IMR-90 (cell line): ENCODE data around the gene MYBPHL. TPM values are rescaled to one million over a fixed set of nuclear protein-coding genes. Genes with fewer than 3 reads are reported as not detected.
A peak's percentile ranks its signal among the peaks of the same experiment; 100 is the strongest.

Source experiments
- ATAC-seq: fragments of 200-7000 bp; cut with Tn5 transposase; 2 replicates; pipeline ENCODE4 v1.9.1; 2020; ENCODE audit warnings: low read depth, mild to moderate bottlenecking, moderate library complexity
- BruUV-seq: library from RNA; stranded (reverse); fragments of 400-500 nt; replicated peaks from 2 replicates; lab custom pipeline; 2021; lab: Mats Ljungman, UMichigan
- CTCF ChIA-PET: fragments of 300-600 bp; formaldehyde crosslinking; extraction: SDS; loops from one replicate; lab custom pipeline; 2021; ENCODE audit warnings: antibody characterized with exemption; lab: Yijun Ruan, JAX
- POLR2A ChIA-PET: fragments of 300-600 bp; sonication (Branson Sonifier 250); formaldehyde crosslinking; loops from one replicate; lab custom pipeline; 2022; ENCODE audit warnings: antibody characterized with exemption; ENCODE audit not compliant: unreplicated experiment; lab: Charles Lee
- DNase-seq: peaks from one replicate; pipeline ENCODE4 v3.0.0; 2013
- H2AFZ ChIP-seq: replicated peaks from 2 replicates; pipeline ENCODE3; 2013; ENCODE audit warnings: low read length, mild to moderate bottlenecking; ENCODE audit not compliant: poor library complexity
- H2AK5ac ChIP-seq: 2 replicates; pipeline ENCODE4 v1.6.1; 2013; ENCODE audit warnings: low read depth, low read length, inconsistent platforms
- H2AK9ac ChIP-seq: replicated peaks from 2 replicates; pipeline ENCODE3; 2013; ENCODE audit warnings: mild to moderate bottlenecking, low read depth, low read length, moderate library complexity; ENCODE audit not compliant: poor library complexity
- H2BK120ac ChIP-seq: 2 replicates; pipeline ENCODE4 v1.6.1; 2013; ENCODE audit warnings: low read depth, low read length, inconsistent platforms
- H2BK15ac ChIP-seq: 3 replicates; pipeline ENCODE4 v1.6.1; 2013; ENCODE audit warnings: low read depth, low read length, inconsistent platforms
- H2BK20ac ChIP-seq: 2 replicates; pipeline ENCODE4 v1.6.1; 2013; ENCODE audit warnings: low read depth, mild to moderate bottlenecking, inconsistent platforms, low read length, moderate library complexity
- H2BK5ac ChIP-seq: 2 replicates; pipeline ENCODE4 v1.6.1; 2013; ENCODE audit warnings: mild to moderate bottlenecking, low read depth, low read length, inconsistent platforms; ENCODE audit not compliant: poor library complexity, severe bottlenecking
- H3K14ac ChIP-seq: replicated peaks from 2 replicates; pipeline ENCODE4 v1.6.1; 2013; ENCODE audit warnings: low read depth, low read length, inconsistent platforms
- H3K18ac ChIP-seq: 2 replicates; pipeline ENCODE4 v1.6.1; 2013; ENCODE audit warnings: low read depth, low read length, control low read depth
- H3K23ac ChIP-seq: 2 replicates; pipeline ENCODE4 v1.6.1; 2013; ENCODE audit warnings: low read depth, low read length, inconsistent platforms
- H3K27ac ChIP-seq: 2 replicates; pipeline ENCODE4 v1.5.1; 2013; ENCODE audit warnings: mild to moderate bottlenecking, control low read depth, low read length; ENCODE audit not compliant: insufficient read depth
- H3K27me3 ChIP-seq: 2 replicates; pipeline ENCODE4 v1.6.1; 2013; ENCODE audit warnings: low read length; ENCODE audit not compliant: control insufficient read depth, insufficient read depth
- H3K36me3 ChIP-seq: 2 replicates; pipeline ENCODE4 v1.6.1; 2013; ENCODE audit warnings: low read length, mixed read lengths; ENCODE audit not compliant: control insufficient read depth, insufficient read depth
- H3K4ac ChIP-seq: 2 replicates; pipeline ENCODE4 v1.6.1; 2013; ENCODE audit warnings: low read depth, low read length, inconsistent platforms
- H3K4me1 ChIP-seq: 2 replicates; pipeline ENCODE4 v1.6.1; 2013; ENCODE audit warnings: low read length, mixed read lengths; ENCODE audit not compliant: control insufficient read depth, insufficient read depth
- H3K4me2 ChIP-seq: 2 replicates; pipeline ENCODE4 v1.6.1; 2013; ENCODE audit warnings: low read depth, mild to moderate bottlenecking, control low read depth, low read length, moderate library complexity
- H3K4me3 ChIP-seq: 2 replicates; pipeline ENCODE4 v1.5.1; 2013; ENCODE audit warnings: low read depth, mild to moderate bottlenecking, control low read depth, low read length, moderate library complexity; ENCODE audit not compliant: insufficient read depth
- H3K56ac ChIP-seq: 2 replicates; pipeline ENCODE4 v1.6.1; 2013; ENCODE audit warnings: low read length, inconsistent platforms; ENCODE audit not compliant: insufficient read depth; ENCODE audit errors: extremely low read depth
- H3K79me1 ChIP-seq, 2 experiments: 2 replicates each; pipeline ENCODE4 v1.6.1; 2013; ENCODE audit warnings: low read length in 2 of 2, inconsistent platforms in 1 of 2, low read depth in 1 of 2
- H3K9ac ChIP-seq: 2 replicates; pipeline ENCODE4 v1.6.1; 2013; ENCODE audit warnings: low read depth, low read length, control low read depth
- H3K9me1 ChIP-seq: 2 replicates; pipeline ENCODE4 v1.6.1; 2013; ENCODE audit warnings: low read length, inconsistent platforms; ENCODE audit not compliant: insufficient read depth
- H3K9me3 ChIP-seq: 2 replicates; pipeline ENCODE4 v1.6.1; 2013; ENCODE audit warnings: low read length; ENCODE audit not compliant: control insufficient read depth, insufficient read depth
- H4K20me1 ChIP-seq: 2 replicates; pipeline ENCODE4 v1.6.1; 2013; ENCODE audit warnings: low read length, inconsistent platforms; ENCODE audit not compliant: insufficient read depth
- H4K5ac ChIP-seq: 2 replicates; pipeline ENCODE4 v1.6.1; 2013; ENCODE audit warnings: mild to moderate bottlenecking, low read depth, low read length, control low read depth
- H4K8ac ChIP-seq, 2 experiments: 2 replicates each; pipeline ENCODE4 v1.6.1; 2013; ENCODE audit warnings: low read depth in 2 of 2, low read length in 2 of 2, control low read depth in 1 of 2, inconsistent platforms in 1 of 2
- H4K91ac ChIP-seq: 2 replicates; pipeline ENCODE4 v1.6.1; 2013; ENCODE audit warnings: low read depth, low read length, inconsistent platforms; ENCODE audit not compliant: insufficient read depth
- MAFK ChIP-seq: IDR thresholded peaks from 2 replicates; pipeline ENCODE4 v1.6.1; 2012; ENCODE audit warnings: low read depth, low read length, improper control_type of control experiment
- MAZ ChIP-seq: IDR thresholded peaks from 2 replicates; pipeline ENCODE4 v1.6.1; 2012; ENCODE audit warnings: low read depth, mild to moderate bottlenecking, low read length, improper control_type of control experiment, moderate library complexity, borderline replicate concordance
- RFX5 ChIP-seq: IDR thresholded peaks from 2 replicates; pipeline ENCODE4 v1.8.0; 2012; ENCODE audit warnings: low read depth, mild to moderate bottlenecking, low read length, moderate library complexity
- USF2 ChIP-seq: fragments of 150-350 bp; IDR thresholded peaks from 2 replicates; pipeline ENCODE4 v1.6.1; 2017; ENCODE audit warnings: mild to moderate bottlenecking, antibody characterized with exemption, low read length, low read depth
- WGBS, 2 experiments: methylation state at CpG; one replicate each; pipeline versions ENCODE4 v1.1.5 to v1.1.7; 2013; ENCODE audit warnings: missing lambda C conversion rate in 2 of 2; ENCODE audit not compliant: insufficient read length in 1 of 2; ENCODE audit errors: extremely low coverage in 2 of 2; 5-methylcytosine and 5-hydroxymethylcytosine counted together
- dilution Hi-C: fragments of 300-500 bp; cut with HindIII; formaldehyde crosslinking; loops from one replicate; pipeline ENCODE4 v1.14.3; 2018; ENCODE audit warnings: low sequenced_read_pairs; ENCODE audit not compliant: unreplicated experiment
- in situ Hi-C: fragments of 300-500 bp; cut with MboI; formaldehyde crosslinking; loops from 3 replicates; pipeline ENCODE4 v1.14.3; 2019; ENCODE audit warnings: low sequenced_read_pairs, inconsistent platforms, mixed read lengths
- intact Hi-C: fragments of 100-400 bp; cut with micrococcal nuclease; formaldehyde crosslinking; loops from 2 replicates; pipeline ENCODE4 v1.10.0; 2022
- polyA plus RNA-seq, 3 experiments: library from polyadenylated mRNA; depleted of rRNA; stranded (reverse); fragments of >200 nt; gene quantifications; 2 replicates each; pipeline ENCODE4 v1.2.3, GENCODE V29; 2012; ENCODE audit warnings: low replicate concordance in 1 of 3
- total RNA-seq: library from RNA; depleted of rRNA; stranded (reverse); fragments of >200 nt; gene quantifications from 2 replicates; pipeline ENCODE4 v1.2.3, GENCODE V29; 2012

Gene MYBPHL
- total and polyA plus RNA-seq, 2 of the 4 experiments (the other 2 are of a cell fraction) = 0.07 TPM; not detected in 1

GRCh38 chr1:109301874-109302273 lies 4.9 kb downstream of the MYBPHL start:
- POLR2A ChIA-PET = no interaction called here
- no peak overlapping the region for H3K23ac ChIP-seq
- peaks cover 0 to 11% of the 10 kb centered on the region in 2 experiments; a peak in 1 of 4 replicates for H3K79me1 ChIP-seq
- ATAC-seq (no peak), DNase-seq (no peak)
- CTCF ChIA-PET = no interaction called here
- no peaks in the 10 kb centered on the region for H3K36me3 ChIP-seq
- H3K14ac ChIP-seq = peak overlapping the region; percentile 3; the same call in 1 of the 2 replicates
- no peak overlapping the region for H2AK9ac ChIP-seq
- H4K8ac ChIP-seq = no peak overlapping the region
- no peak overlapping the region for H3K4me3 ChIP-seq
- no peaks in the 10 kb centered on the region for H3K9me3 ChIP-seq
- H3K4me2 ChIP-seq = no peak overlapping the region
- H3K4me1 ChIP-seq = peaks cover 26% of the 10 kb centered on the region
- peaks cover 4% of the 10 kb centered on the region; the same call in 1 of the 2 replicates for H4K20me1 ChIP-seq
- no peak overlapping the region for H3K18ac ChIP-seq
- H3K9me1 ChIP-seq = peaks cover 38% of the 10 kb centered on the region
- WGBS, 2 experiments = 90% methylated on average over 3 of the region's 5 CpGs; no CpG with 5 or more reads in 1 of the 2 experiments
- H2BK15ac ChIP-seq = 0 out of 3 replicates have a peak overlapping the region, but pooled peaks have one; percentile 2
- intact Hi-C loops = no loop called here
- H4K5ac ChIP-seq = no peak overlapping the region
- H3K27ac ChIP-seq = no peak overlapping the region
- H2AK5ac ChIP-seq = peak overlapping the region; percentile 46
- in situ Hi-C loops = no loop called here
- no TSS peak for BruUV-seq
- H4K91ac ChIP-seq = no peak overlapping the region
- H3K27me3 ChIP-seq = no peaks in the 10 kb centered on the region
- dilution Hi-C loops = no loop called here
- H3K4ac ChIP-seq = no peak overlapping the region
- no peak overlapping the region for H2BK20ac ChIP-seq
- no peak overlapping the region for H2AFZ ChIP-seq
- no peak overlapping the region for H3K9ac ChIP-seq
- no peak overlapping the region for H3K56ac ChIP-seq
- no peak overlapping the region for H2BK120ac ChIP-seq
- H2BK5ac ChIP-seq = peak overlapping the region; percentile 52
- TF ChIP-seq MAZ (no peak), USF2 (no peak), MAFK (no peak), RFX5 (no peak)
